GM20431 (cell line): ENCODE results near the gene UACA.

ENCODE experiments used
- in situ Hi-C: fragments of 300-500 bp; cut with MseI, MboI; formaldehyde crosslinking; loops from one replicate; pipeline ENCODE4 v1.15.0; 2020; ENCODE audit warnings: low sequenced_read_pairs; ENCODE audit not compliant: unreplicated experiment

UACA gene

GRCh38 chr15:70717237-70717793, 46.0 kb downstream of the UACA start:
- in situ Hi-C loops, result no loop called here

- in situ Hi-C loops, result no loop called here
These were observed 47.4 kb downstream of the UACA start for GRCh38 chr15:70715840-70716485.

- in situ Hi-C loops, result no loop called here
These were observed 48.8 kb downstream of the UACA start for GRCh38 chr15:70714565-70714964.

GRCh38 chr15:70714015-70714414, 49.3 kb downstream of the UACA start:
- in situ Hi-C loops, result no loop called here

- in situ Hi-C loops, result no loop called here
These were observed 51.1 kb downstream of the UACA start for GRCh38 chr15:70712271-70712670.

GRCh38 chr15:70710714-70711113, 52.6 kb downstream of the UACA start:
- in situ Hi-C loops, result no loop called here

- in situ Hi-C loops, result no loop called here
These were observed 54.5 kb downstream of the UACA start for GRCh38 chr15:70708839-70709238.

- in situ Hi-C loops, result no loop called here
These were observed 55.6 kb downstream of the UACA start for GRCh38 chr15:70707686-70708300.

- in situ Hi-C loops, result no loop called here
These were observed 58.6 kb downstream of the UACA start for GRCh38 chr15:70704731-70705130.

GRCh38 chr15:70704166-70704565, 59.2 kb downstream of the UACA start:
- in situ Hi-C loops, result no loop called here

- in situ Hi-C loops, result no loop called here
These were observed 60.1 kb downstream of the UACA start for GRCh38 chr15:70703096-70703878.

GRCh38 chr15:70702584-70702983, 60.8 kb downstream of the UACA start:
- in situ Hi-C loops, result no loop called here

GRCh38 chr15:70701891-70702568, 61.3 kb downstream of the UACA start:
- in situ Hi-C loops, result no loop called here

- in situ Hi-C loops, result no loop called here
These were observed 62.2 kb downstream of the UACA start for GRCh38 chr15:70701171-70701570.

GRCh38 chr15:70699890-70700289, 63.5 kb downstream of the UACA start:
- in situ Hi-C loops, result no loop called here

GRCh38 chr15:70698836-70699390, 64.4 kb downstream of the UACA start:
- in situ Hi-C loops, result no loop called here

- in situ Hi-C loops, result no loop called here
These were observed 64.9 kb downstream of the UACA start for GRCh38 chr15:70698426-70698825.

GRCh38 chr15:70690491-70691276, 72.7 kb downstream of the UACA start:
- in situ Hi-C loops, result no loop called here

GRCh38 chr15:70690021-70690420, 73.3 kb downstream of the UACA start:
- in situ Hi-C loops, result no loop called here
